B cell (primary cell): Measurements from ENCODE around the gene BLCAP. TPM values are rescaled to one million over a fixed set of nuclear protein-coding genes. Genes with fewer than 3 reads are reported as not detected.

Experiments
- ATAC-seq: fragments of 200-7000 bp; cut with Tn5 transposase; one replicate; pipeline ENCODE4 v1.10.0; 2021; ENCODE audit warnings: low read depth, mild to moderate bottlenecking, moderate number of reproducible peaks, moderate library complexity
- CTCF ChIA-PET: fragments of 350-600 bp; sonication (Branson Sonifier 250); formaldehyde crosslinking; loops from one replicate; lab custom pipeline; 2021; ENCODE audit warnings: antibody characterized with exemption, inconsistent platforms; lab: Charles Lee
- POLR2A ChIA-PET: fragments of 350-600 bp; sonication (Branson Sonifier 250); formaldehyde crosslinking; loops from one replicate; lab custom pipeline; 2021; ENCODE audit warnings: antibody characterized with exemption; lab: Charles Lee
- DNase-seq: peaks from one replicate; pipeline ENCODE4 v3.0.0; 2013
- H2AFZ ChIP-seq: 2 replicates; pipeline ENCODE4 v1.6.1; 2012; ENCODE audit warnings: mild to moderate bottlenecking, low read depth, low read length; ENCODE audit not compliant: insufficient read depth, poor library complexity, severe bottlenecking
- H3K27ac ChIP-seq, 2 donors: 1 replicate in 1 of 2; 2 replicates in 1 of 2; pipeline ENCODE4 v1.5.1; 2012 to 2013; ENCODE audit warnings: low read length in 2 of 2, mild to moderate bottlenecking in 2 of 2, moderate library complexity in 1 of 2
- H3K27me3 ChIP-seq, 4 experiments: fragments of 200-600 bp in 1 of 4; sonication (generic) in 1 of 4; replicated peaks in 1 of 4; 1 replicate in 2 of 4; 2 replicates in 2 of 4; pipeline versions ENCODE4 v1.6.1 to v1.7.0; 2013 to 2016; ENCODE audit warnings: low read length in 3 of 4, mild to moderate bottlenecking in 2 of 4, mixed read lengths in 1 of 4, moderate library complexity in 1 of 4; ENCODE audit not compliant: insufficient read depth in 4 of 4, control insufficient read depth in 3 of 4; ENCODE audit errors: control extremely low read depth in 1 of 4
- H3K36me3 ChIP-seq, 2 experiments: replicated peaks in 1 of 2; 1 replicate in 1 of 2; 2 replicates in 1 of 2; pipeline versions ENCODE4 v1.6.1 to v1.7.1; 2013; ENCODE audit warnings: low read length in 1 of 2; ENCODE audit not compliant: insufficient read depth in 2 of 2, control insufficient read depth in 1 of 2; ENCODE audit errors: control extremely low read depth in 1 of 2, extremely low read depth in 1 of 2
- H3K4me1 ChIP-seq, 2 donors: fragments of 200-600 bp in 1 of 2; sonication (generic) in 1 of 2; 1 replicate in 1 of 2; 2 replicates in 1 of 2; pipeline versions ENCODE4 v1.5.1 to v1.6.1; 2013 to 2017; ENCODE audit warnings: low read length in 2 of 2; ENCODE audit not compliant: control insufficient read depth in 2 of 2, insufficient read depth in 2 of 2
- H3K4me2 ChIP-seq: replicated peaks from 2 replicates; pipeline ENCODE3; 2012; ENCODE audit warnings: mild to moderate bottlenecking, low read depth, low read length; ENCODE audit not compliant: poor library complexity, severe bottlenecking
- H3K4me3 ChIP-seq, 5 experiments: fragments of 200-600 bp in 1 of 5; sonication (generic) in 1 of 5; 1 replicate in 3 of 5; 2 replicates in 2 of 5; pipeline versions ENCODE4 v1.5.1 to v1.7.0; 2011 to 2016; ENCODE audit warnings: low read length in 4 of 5, mild to moderate bottlenecking in 4 of 5, low read depth in 2 of 5, control low read depth in 1 of 5, moderate library complexity in 1 of 5; ENCODE audit not compliant: insufficient read depth in 1 of 5; ENCODE audit errors: control extremely low read depth in 1 of 5, extremely low read depth in 1 of 5
- H3K79me2 ChIP-seq: fragments of 200-600 bp; sonication (generic); one replicate; pipeline ENCODE4 v1.6.0; 2016; ENCODE audit warnings: low read length; ENCODE audit not compliant: control insufficient read depth, insufficient read depth
- H3K9ac ChIP-seq: fragments of 200-600 bp; sonication (generic); 2 replicates; pipeline ENCODE4 v1.6.1; 2017; ENCODE audit warnings: mild to moderate bottlenecking, low read length, moderate library complexity
- H3K9me3 ChIP-seq, 3 donors: one replicate each; pipeline versions ENCODE4 v1.6.1 to v1.7.1; 2013; ENCODE audit warnings: low read length in 2 of 3; ENCODE audit not compliant: control insufficient read depth in 2 of 3, insufficient read depth in 1 of 3; ENCODE audit errors: control extremely low read depth in 1 of 3
- H4K20me1 ChIP-seq: 2 replicates; pipeline ENCODE4 v1.6.0; 2012; ENCODE audit warnings: mild to moderate bottlenecking, low read length; ENCODE audit not compliant: insufficient read depth, control insufficient read depth, poor library complexity, severe bottlenecking
- H3K27ac Mint-ChIP-seq: one replicate; pipeline ENCODE4 v1.8.0; 2021; ENCODE audit warnings: mixed read lengths
- H3K27me3 Mint-ChIP-seq: one replicate; pipeline ENCODE4 v1.8.0; 2021; ENCODE audit warnings: mixed read lengths
- H3K4me1 Mint-ChIP-seq: one replicate; pipeline ENCODE4 v1.8.0; 2021; ENCODE audit warnings: mixed read lengths
- H3K4me3 Mint-ChIP-seq: one replicate; pipeline ENCODE4 v1.8.0; 2021; ENCODE audit warnings: mixed read lengths
- H3K9me3 Mint-ChIP-seq: one replicate; pipeline ENCODE4 v1.8.0; 2022; ENCODE audit warnings: mixed read lengths; ENCODE audit not compliant: insufficient read depth
- CTCF ChIP-seq: fragments of 200-600 bp; IDR thresholded peaks from one replicate; pipeline ENCODE4 v1.8.0; 2022; ENCODE audit warnings: antibody characterized with exemption, mild to moderate bottlenecking
- EZH2 ChIP-seq: IDR thresholded peaks from 2 replicates; pipeline ENCODE4 v1.6.1; 2012; ENCODE audit warnings: borderline replicate concordance, low read depth, mild to moderate bottlenecking, moderate library complexity, low read length; ENCODE audit not compliant: insufficient read depth, poor library complexity, severe bottlenecking
- WGBS: methylation state at CpG from one replicate; pipeline ENCODE4 v1.1.5; 2013; ENCODE audit warnings: missing lambda C conversion rate; ENCODE audit not compliant: insufficient coverage; 5-methylcytosine and 5-hydroxymethylcytosine counted together
- intact Hi-C: fragments of 100-400 bp; cut with micrococcal nuclease; formaldehyde crosslinking; loops from one replicate; pipeline ENCODE4 v1.10.0; 2022
- polyA plus RNA-seq: library from polyadenylated mRNA; depleted of rRNA; stranded (reverse); fragments of >200 nt; gene quantifications from 2 replicates; pipeline ENCODE4 v1.2.3, GENCODE V29; 2012
- total RNA-seq, 2 donors: library from RNA; stranded (reverse); fragments of 120-200 nt in 1 of 2; gene quantifications; 1 replicate in 1 of 2; 2 replicates in 1 of 2; pipeline versions ENCODE4 v1.2.3 to v1.2.4, GENCODE V29; 2013 to 2022

The BLCAP gene
- total and polyA plus RNA-seq, 2 donors (not counting 1 experiment from before 2014, with no cell fraction given) = 56.2 to 188 TPM

GRCh38 chr20:37574199-37574890, 46.7 kb upstream of the BLCAP start:
- Histone ChIP-seq H3K9me3 (no peaks in the 10 kb centered on the region), H3K27ac (no peak overlapping the region), H3K4me3 (no peak overlapping the region), H3K9ac (no peak overlapping the region), H3K36me3 (no peaks in the 10 kb centered on the region), H3K27me3 (peaks cover 0 to 9% (median 0%) of the 10 kb centered on the region in 4 experiments), H4K20me1 (no peaks in the 10 kb centered on the region), H3K79me2 (no peaks in the 10 kb centered on the region), H3K4me2 (no peak overlapping the region), H2AFZ (no peak overlapping the region), H3K4me1 (peaks cover 19 to 20% of the 10 kb centered on the region in 2 donors)
- ATAC-seq (no peak), DNase-seq (no peak)
- H3K4me3 Mint-ChIP-seq = no peak overlapping the region
- H3K4me1 Mint-ChIP-seq = peaks cover 26% of the 10 kb centered on the region
- no peak overlapping the region for H3K27ac Mint-ChIP-seq
- H3K9me3 Mint-ChIP-seq = no peaks in the 10 kb centered on the region
- ChIA-PET POLR2A (no interaction called here), CTCF (interaction anchor here (1.9 to 2.7 kb wide), 2 partner anchors 10 to 418 kb away, joined by 7 to 19 read pairs; no protein-coding TSS in a partner anchor)
- no peak for TF ChIP-seq CTCF
- TF ChIP-seq EZH2 = no peak
- 94% methylated on average over 3 of the region's 5 CpGs for WGBS
- intact Hi-C loops = loop anchor here (10.0 kb wide), 1 partner anchor 170 kb away; no protein-coding TSS in a partner anchor
- H3K27me3 Mint-ChIP-seq = peaks cover 17% of the 10 kb centered on the region

- Mint-ChIP-seq H3K27ac (no peak overlapping the region), H3K27me3 (peaks cover 20% of the 10 kb centered on the region), H3K4me3 (no peak overlapping the region), H3K9me3 (no peaks in the 10 kb centered on the region), H3K4me1 (peaks cover 26% of the 10 kb centered on the region)
- H3K4me3 ChIP-seq = no peak overlapping the region
- POLR2A ChIA-PET = no interaction called here
- no peak overlapping the region for H3K9ac ChIP-seq
- CTCF ChIA-PET = no interaction called here
- TF ChIP-seq CTCF (no peak), EZH2 (no peak)
- WGBS = 81% methylated on average over 8 of the region's 9 CpGs
- H4K20me1 ChIP-seq = no peaks in the 10 kb centered on the region
- peaks cover 0 to 9% (median 0%) of the 10 kb centered on the region in 4 experiments for H3K27me3 ChIP-seq
- no peak overlapping the region for H2AFZ ChIP-seq
- H3K9me3 ChIP-seq = no peaks in the 10 kb centered on the region
- no peaks in the 10 kb centered on the region for H3K36me3 ChIP-seq
- H3K27ac ChIP-seq = no peak overlapping the region
- no peaks in the 10 kb centered on the region for H3K79me2 ChIP-seq
- no peak overlapping the region for H3K4me2 ChIP-seq
- peaks cover 19 to 20% of the 10 kb centered on the region in 2 donors for H3K4me1 ChIP-seq
- DNase-seq (no peak), ATAC-seq (no peak)
- intact Hi-C loops = loop anchor here (10.0 kb wide), 1 partner anchor 171 kb away; no protein-coding TSS in a partner anchor
Observed at GRCh38 chr20:37573626-37574198, 46.0 kb upstream of the BLCAP start.
